ENCODE data around the gene NAA80. TPM values are rescaled to one million over a fixed set of nuclear protein-coding genes. Genes with fewer than 3 reads are reported as not detected.

NAA80 gene
- total RNA-seq, 4 donors from 2014 or later, result 4.7 to 33.5 (median 24.0) TPM

- Histone ChIP-seq H3K9me3 (no peaks in the 10 kb centered on the region), H3K27ac (no peak overlapping the region), H3K36me3 (no peaks in the 10 kb centered on the region), H3K27me3 (no peaks in the 10 kb centered on the region), H3K4me3 (no peak overlapping the region), H3K4me1 (peaks cover 4 to 8% of the 10 kb centered on the region in 2 donors)
- DNase-seq, result peak in 1 of 2 donors; percentile 20
- TF ChIP-seq POLR2A (IDR thresholded peaks at IDR 0.05), result no peak
- TF ChIP-seq CTCF (IDR thresholded peaks at IDR 0.05), result no peak
- intact Hi-C loops (cut with DNase I; ENCODE audit: low total_unique reads), result no loop called here
Observed at GRCh38 chr3:50330330-50330729, 31.1 kb upstream of the NAA80 start.

- Histone ChIP-seq H3K27ac (peak within 1 kb of the TSS; percentile 61 to 79), H3K4me1 (peaks cover 0 to 8% of the 10 kb centered on the region in 2 donors), H3K27me3 (no peaks in the 10 kb centered on the region), H3K36me3 (no peaks in the 10 kb centered on the region), H3K4me3 (peak within 1 kb of the TSS; percentile 70 to 72), H3K9me3 (no peaks in the 10 kb centered on the region)
- DNase-seq, result peak; percentile 96 to 97
- intact Hi-C loops (cut with DNase I; ENCODE audit: low total_unique reads), result no loop called here
- TF ChIP-seq CTCF (IDR thresholded peaks at IDR 0.05) (peak in 1 of 4 experiments; percentile 5), POLR2A (IDR thresholded peaks at IDR 0.05) (peak; percentile 45 to 75)
Observed at GRCh38 chr3:50327943-50328691, 28.9 kb upstream of the NAA80 start, which contains the start of gene TUSC2. TSS of gene TUSC2 (minus strand) at chr3:50328223. CDS start at chr3:50328099, 124 bp downstream.

GRCh38 chr3:50327129-50327528 lies 27.9 kb upstream of the NAA80 start:
- no peak for DNase-seq
- no peak for TF ChIP-seq POLR2A (IDR thresholded peaks at IDR 0.05)
- no peak for TF ChIP-seq CTCF (IDR thresholded peaks at IDR 0.05)
- Histone ChIP-seq H3K36me3 (no peaks in the 10 kb centered on the region), H3K27me3 (no peaks in the 10 kb centered on the region), H3K4me3 (peak overlapping the region; percentile 70 to 72), H3K27ac (peak overlapping the region in 1 of 2 donors; percentile 61), H3K4me1 (peaks cover 0 to 13% of the 10 kb centered on the region in 2 donors), H3K9me3 (no peaks in the 10 kb centered on the region)
- intact Hi-C loops (cut with DNase I; ENCODE audit: low total_unique reads), result no loop called here

- Histone ChIP-seq H3K4me3 (no peak overlapping the region), H3K36me3 (no peaks in the 10 kb centered on the region), H3K9me3 (no peaks in the 10 kb centered on the region), H3K27me3 (no peaks in the 10 kb centered on the region), H3K4me1 (peaks cover 0 to 13% of the 10 kb centered on the region in 2 donors), H3K27ac (peak overlapping the region in 1 of 2 donors; percentile 95)
- peak in 1 of 2 donors; percentile 19 for DNase-seq
- TF ChIP-seq CTCF (IDR thresholded peaks at IDR 0.05), result no peak
- intact Hi-C loops (cut with DNase I; ENCODE audit: low total_unique reads), result no loop called here
Observed at GRCh38 chr3:50326182-50326541, 27.0 kb upstream of the NAA80 start.

- no peak overlapping the region for H3K4me3 ChIP-seq
- no peaks in the 10 kb centered on the region for H3K9me3 ChIP-seq
- no peaks in the 10 kb centered on the region for H3K36me3 ChIP-seq
- DNase-seq, result no peak
- peak overlapping the region; percentile 95 to 96 for H3K27ac ChIP-seq
- TF ChIP-seq CTCF (IDR thresholded peaks at IDR 0.05) (no peak), POLR2A (IDR thresholded peaks at IDR 0.05) (no peak)
- intact Hi-C loops (cut with DNase I; ENCODE audit: low total_unique reads), result no loop called here
- H3K4me1 ChIP-seq, result peaks cover 0 to 13% of the 10 kb centered on the region in 2 donors
- no peaks in the 10 kb centered on the region for H3K27me3 ChIP-seq
Observed at GRCh38 chr3:50325497-50326181, 26.4 kb upstream of the NAA80 start.
